ENCODE results near the gene DRAM2. TPM values are rescaled to one million over a fixed set of nuclear protein-coding genes. Genes with fewer than 3 reads are reported as not detected.

DRAM2 gene
- 65.6 and 70.9 TPM in 2 replicates for total RNA-seq

GRCh38 chr1:111139956-111140679 lies at the start of gene DRAM2, which contains the start of gene CEPT1:
TSS of gene DRAM2 (minus strand) at chr1:111140093. CDS start at chr1:111131554, 8,539 bp downstream.
TSS of gene CEPT1 (plus strand) at chr1:111140223. CDS start at chr1:111147715, 7,492 bp downstream.

Other genes starting within 250 kb of the DRAM2 start
- gene LRIF1, start 176.2 kb downstream of the DRAM2 start, total RNA-seq: 7.2 and 10.5 TPM in 2 replicates
- gene CEPT1, start 130 bp upstream of the DRAM2 start, total RNA-seq: 35.5 and 48.4 TPM in 2 replicates
- 3.7 and 4.1 TPM in 2 replicates for gene DENND2D, start 60.6 kb upstream of the DRAM2 start, total RNA-seq
- gene CHI3L2, start 87.6 kb upstream of the DRAM2 start, total RNA-seq: 6.0 and 13.9 TPM in 2 replicates
- not detected in 2 replicates for gene CHIA, start 150.8 kb upstream of the DRAM2 start, total RNA-seq